ENCODE data around the gene GTPBP10. TPM values are rescaled to one million over a fixed set of nuclear protein-coding genes. Genes with fewer than 3 reads are reported as not detected.

The GTPBP10 gene
- total and polyA plus RNA-seq, 2 of the 13 experiments (the other 11 are each of a cell fraction or from before 2014, with no cell fraction given), result 13.3 to 38.7 TPM

GRCh38 chr7:90346336-90347125 is at the start of gene GTPBP10 (continued):
- TF ChIP-seq ZNF343 (CRISPR knock-in tag; IDR thresholded peaks at IDR 0.05), result no peak
- TF ChIP-seq ZNF276 (CRISPR knock-in tag; IDR thresholded peaks at IDR 0.05; ENCODE audit: low read depth), result 0 out of 2 replicates have a peak, but pooled peaks have one; percentile 58
- TF ChIP-seq HOXA5 (CRISPR knock-in tag; IDR thresholded peaks at IDR 0.05), result 0 out of 2 replicates have a peak, but pooled peaks have one; percentile 25
- TF ChIP-seq ZNF766 (CRISPR knock-in tag; IDR thresholded peaks at IDR 0.05; ENCODE audit: borderline replicate concordance), result peak; percentile 80; the same call in 1 of the 2 replicates
- no peak for TF ChIP-seq ZNF563 (CRISPR knock-in tag; IDR thresholded peaks at IDR 0.05)
- TF ChIP-seq ZFX (CRISPR knock-in tag; IDR thresholded peaks at IDR 0.05; ENCODE audit: low read depth), result peak; percentile 98
- TF ChIP-seq EP300 (IDR thresholded peaks at IDR 0.05; ENCODE audit: low read depth in 2 of 2, low read length in 2 of 2), result 0 out of 4 replicates have a peak, but pooled peaks of 1 of the 2 experiments have one; percentile 8
- TF ChIP-seq EP300 (CRISPR knock-in tag; IDR thresholded peaks at IDR 0.05; ENCODE audit: borderline replicate concordance), result no peak
- TF ChIP-seq ZNF432 (CRISPR knock-in tag; IDR thresholded peaks at IDR 0.05; ENCODE audit: borderline replicate concordance), result no peak
- peak; percentile 94 for TF ChIP-seq DMAP1 (CRISPR knock-in tag; IDR thresholded peaks at IDR 0.05)
- TF ChIP-seq ZNF609 (CRISPR knock-in tag; IDR thresholded peaks at IDR 0.05; ENCODE audit: borderline replicate concordance), result peak; percentile 54
- peak; percentile 75; the same call in 1 of the 2 replicates for TF ChIP-seq ZZZ3 (CRISPR knock-in tag; IDR thresholded peaks at IDR 0.05; ENCODE audit: borderline replicate concordance)
- TF ChIP-seq MIXL1 (CRISPR knock-in tag; IDR thresholded peaks at IDR 0.05), result peak; percentile 25; the same call in 1 of the 2 replicates
- peak; percentile 83; the same call in 1 of the 2 replicates for TF ChIP-seq ZNF556 (CRISPR knock-in tag; IDR thresholded peaks at IDR 0.05; ENCODE audit: borderline replicate concordance)
- TF ChIP-seq CBX1 (IDR thresholded peaks at IDR 0.05; ENCODE audit: low read depth), result peak; percentile 53
- TF ChIP-seq MLX (CRISPR knock-in tag; IDR thresholded peaks at IDR 0.05), result no peak; the same call in 1 of the 2 replicates
- no peak for TF ChIP-seq ZKSCAN5 (CRISPR knock-in tag; IDR thresholded peaks at IDR 0.05)
- peak; percentile 97 for TF ChIP-seq SPEN (CRISPR knock-in tag; IDR thresholded peaks at IDR 0.05; ENCODE audit: low read depth)
- TF ChIP-seq TBX2 (CRISPR knock-in tag; IDR thresholded peaks at IDR 0.05; ENCODE audit: borderline replicate concordance), result peak; percentile 64
- TF ChIP-seq RFX5 (IDR thresholded peaks at IDR 0.05; ENCODE audit: low read depth, low read length), result 0 out of 2 replicates have a peak, but pooled peaks have one; percentile 42
- no peak for TF ChIP-seq ZNF737 (CRISPR knock-in tag; IDR thresholded peaks at IDR 0.05; ENCODE audit: borderline replicate concordance)
- peak; percentile 25; the same call in 1 of the 2 replicates for TF ChIP-seq EHMT2 (IDR thresholded peaks at IDR 0.05; ENCODE audit: borderline replicate concordance, low read depth, low read length)
- TF ChIP-seq YEATS2 (CRISPR knock-in tag; IDR thresholded peaks at IDR 0.05; ENCODE audit: borderline replicate concordance), result peak; percentile 95; the same call in 1 of the 2 replicates
